ENCODE data around the gene ADK.
"Not testable (repeated sequence)": the region's sequence is repeated elsewhere in the genome, so short reads cannot be mapped to it uniquely, and the experiment has no call there.

The ADK gene

GRCh38 chr10:74300074-74300621 lies 149.1 kb downstream of the ADK start:
- not testable (repeated sequence) for DNase-seq (ENCODE audit: low read depth in 2 of 2)

GRCh38 chr10:74300666-74301065 lies 149.6 kb downstream of the ADK start:
- no peak for DNase-seq (ENCODE audit: low read depth in 2 of 2)

GRCh38 chr10:74305730-74306129 lies 154.7 kb downstream of the ADK start:
- no peak for DNase-seq (ENCODE audit: low read depth in 2 of 2)

GRCh38 chr10:74306227-74306982 lies 155.4 kb downstream of the ADK start:
- no peak for DNase-seq (ENCODE audit: low read depth in 2 of 2)

GRCh38 chr10:74307061-74307651 lies 156.1 kb downstream of the ADK start:
- DNase-seq (ENCODE audit: low read depth in 2 of 2) = no peak

- DNase-seq (ENCODE audit: low read depth in 2 of 2) = no peak
These were observed 159.7 kb downstream of the ADK start for GRCh38 chr10:74310652-74311257.

GRCh38 chr10:74314166-74314565 lies 163.1 kb downstream of the ADK start:
- DNase-seq (ENCODE audit: low read depth in 2 of 2) = no peak

- DNase-seq (ENCODE audit: low read depth in 2 of 2) = no peak
These were observed 169.0 kb downstream of the ADK start for GRCh38 chr10:74320026-74320425.

- no peak for DNase-seq (ENCODE audit: low read depth in 2 of 2)
These were observed 169.7 kb downstream of the ADK start for GRCh38 chr10:74320717-74321116.

- no peak for DNase-seq (ENCODE audit: low read depth in 2 of 2)
These were observed 171.1 kb downstream of the ADK start for GRCh38 chr10:74322141-74322540.

GRCh38 chr10:74322565-74322964 lies 171.5 kb downstream of the ADK start:
- DNase-seq (ENCODE audit: low read depth in 2 of 2) = no peak

- DNase-seq (ENCODE audit: low read depth in 2 of 2) = no peak
These were observed 177.4 kb downstream of the ADK start for GRCh38 chr10:74328388-74328787.

- DNase-seq (ENCODE audit: low read depth in 2 of 2) = no peak
These were observed 178.9 kb downstream of the ADK start for GRCh38 chr10:74329873-74330272.

- DNase-seq (ENCODE audit: low read depth in 2 of 2) = no peak
These were observed 179.6 kb downstream of the ADK start for GRCh38 chr10:74330646-74331045.

- DNase-seq (ENCODE audit: low read depth in 2 of 2) = no peak
These were observed 181.4 kb downstream of the ADK start for GRCh38 chr10:74332398-74332797.

GRCh38 chr10:74333174-74333573 lies 182.2 kb downstream of the ADK start:
- DNase-seq (ENCODE audit: low read depth in 2 of 2) = no peak

- DNase-seq (ENCODE audit: low read depth in 2 of 2) = no peak
These were observed 183.2 kb downstream of the ADK start for GRCh38 chr10:74334221-74334620.

- no peak for DNase-seq (ENCODE audit: low read depth in 2 of 2)
These were observed 184.5 kb downstream of the ADK start for GRCh38 chr10:74335501-74335900.

GRCh38 chr10:74337330-74338016 lies 186.5 kb downstream of the ADK start:
- no peak for DNase-seq (ENCODE audit: low read depth in 2 of 2)

- no peak for DNase-seq (ENCODE audit: low read depth in 2 of 2)
These were observed 192.0 kb downstream of the ADK start for GRCh38 chr10:74342991-74343390.

GRCh38 chr10:74343804-74344203 lies 192.8 kb downstream of the ADK start:
- no peak for DNase-seq (ENCODE audit: low read depth in 2 of 2)

- DNase-seq (ENCODE audit: low read depth in 2 of 2) = no peak
These were observed 193.3 kb downstream of the ADK start for GRCh38 chr10:74344306-74344705.
